ENCODE measurements around the gene RANBP10. TPM values are rescaled to one million over a fixed set of nuclear protein-coding genes. Genes with fewer than 3 reads are reported as not detected.

The RANBP10 gene
- total and polyA plus RNA-seq, 10 of the 15 experiments (the other 5 are each of a cell fraction or from before 2014, with no cell fraction given) = 1.2 to 20.4 (median 10.8) TPM

- TF ChIP-seq RELB (IDR thresholded peaks at IDR 0.05; ENCODE audit: low read depth) (no peak), ZNF622 (IDR thresholded peaks at IDR 0.05) (no peak), HDAC6 (IDR thresholded peaks at IDR 0.05; ENCODE audit: unreplicated experiment) (no peak), RAD21 (IDR thresholded peaks at IDR 0.05; ENCODE audit: insufficient read depth, low read depth, low read length) (no peak), MAX (IDR thresholded peaks at IDR 0.05; ENCODE audit: low read depth, low read length) (no peak), BACH1 (IDR thresholded peaks at IDR 0.05; ENCODE audit: borderline replicate concordance) (peak; percentile 63; the same call in 1 of the 2 replicates), BRCA1 (IDR thresholded peaks at IDR 0.05; ENCODE audit: low read depth, low read length) (no peak), HCFC1 (IDR thresholded peaks at IDR 0.05; ENCODE audit: low read length) (no peak), ZBTB33 (IDR thresholded peaks at IDR 0.05) (no peak), HDGF (IDR thresholded peaks at IDR 0.05) (peak; percentile 36; the same call in 1 of the 2 replicates), SUZ12 (IDR thresholded peaks at IDR 0.05; ENCODE audit: unreplicated experiment) (no peak), E2F8 (IDR thresholded peaks at IDR 0.05; ENCODE audit: low read depth, partially characterized antibody) (no peak), SIX5 (IDR thresholded peaks at IDR 0.05; ENCODE audit: low read depth, low read length, severe bottlenecking) (no peak), RELA (IDR thresholded peaks at IDR 0.05; ENCODE audit: borderline replicate concordance, partially characterized antibody) (no peak), NR2C1 (IDR thresholded peaks at IDR 0.05) (no peak), IRF5 (IDR thresholded peaks at IDR 0.05; ENCODE audit: borderline replicate concordance) (no peak), IKZF2 (IDR thresholded peaks at IDR 0.05) (no peak), PKNOX1 (IDR thresholded peaks at IDR 0.05) (no peak)
These were observed 40.9 kb upstream of the RANBP10 start, which contains the start of gene CENPT (continued) for GRCh38 chr16:67847064-67847861.
